ENCODE results near the gene UBTD1.

UBTD1 gene

GRCh38 chr10:97502916-97503315, 4.2 kb downstream of the UBTD1 start:
- H3K4me2 ChIP-seq (ENCODE audit: low read depth, low read length, poor library complexity, severe bottlenecking), result no peak overlapping the region
- H3K4me3 ChIP-seq (ENCODE audit: insufficient read depth, low read length, poor library complexity, severe bottlenecking), result no peak overlapping the region
- H3K27me3 ChIP-seq (ENCODE audit: low read length), result no peaks in the 10 kb centered on the region
- H4K20me1 ChIP-seq (ENCODE audit: low read depth, low read length), result no peaks in the 10 kb centered on the region
- H2AFZ ChIP-seq (ENCODE audit: low read depth, low read length, severe bottlenecking), result no peak overlapping the region
- TF ChIP-seq EZH2phosphoT487 (conservative IDR thresholded peaks at IDR 0.05; ENCODE audit: low read length) (no peak), CTCF (IDR thresholded peaks at IDR 0.05; ENCODE audit: insufficient read depth, low read length, poor library complexity, severe bottlenecking) (no peak)
- no peak overlapping the region for H3K27ac ChIP-seq (ENCODE audit: low read depth, low read length)
- peaks cover 1% of the 10 kb centered on the region; the same call in 1 of the 2 replicates for H3K79me2 ChIP-seq (ENCODE audit: insufficient read depth, low read length)
- H3K9ac ChIP-seq (ENCODE audit: low read length), result no peak overlapping the region
- H3F3A ChIP-seq (ENCODE audit: insufficient read depth), result no peaks in the 10 kb centered on the region
- H3K9me3 ChIP-seq (ENCODE audit: insufficient read depth, low read length), result no peaks in the 10 kb centered on the region
- no peaks in the 10 kb centered on the region for H3K9me2 ChIP-seq (replicated peaks; ENCODE audit: insufficient read depth, low read length)
- H3K36me3 ChIP-seq (ENCODE audit: low read length), result no peaks in the 10 kb centered on the region

GRCh38 chr10:97503406-97503805, 4.7 kb downstream of the UBTD1 start:
- Histone ChIP-seq H3K27ac (ENCODE audit: low read depth, low read length) (no peak overlapping the region), H3K4me3 (ENCODE audit: insufficient read depth, low read length, poor library complexity, severe bottlenecking) (no peak overlapping the region), H3K36me3 (ENCODE audit: low read length) (no peaks in the 10 kb centered on the region), H3K27me3 (ENCODE audit: low read length) (no peaks in the 10 kb centered on the region), H3K4me2 (ENCODE audit: low read depth, low read length, poor library complexity, severe bottlenecking) (no peak overlapping the region), H3F3A (ENCODE audit: insufficient read depth) (no peaks in the 10 kb centered on the region), H2AFZ (ENCODE audit: low read depth, low read length, severe bottlenecking) (no peak overlapping the region), H4K20me1 (ENCODE audit: low read depth, low read length) (no peaks in the 10 kb centered on the region), H3K9ac (ENCODE audit: low read length) (no peak overlapping the region), H3K9me3 (ENCODE audit: insufficient read depth, low read length) (no peaks in the 10 kb centered on the region), H3K79me2 (ENCODE audit: insufficient read depth, low read length) (no peaks in the 10 kb centered on the region), H3K9me2 (replicated peaks; ENCODE audit: insufficient read depth, low read length) (no peaks in the 10 kb centered on the region)
- no peak for TF ChIP-seq CTCF (IDR thresholded peaks at IDR 0.05; ENCODE audit: insufficient read depth, low read length, poor library complexity, severe bottlenecking)
- no peak for TF ChIP-seq EZH2phosphoT487 (conservative IDR thresholded peaks at IDR 0.05; ENCODE audit: low read length)

GRCh38 chr10:97505152-97505551, 6.4 kb downstream of the UBTD1 start:
- H4K20me1 ChIP-seq (ENCODE audit: low read depth, low read length), result no peaks in the 10 kb centered on the region
- no peaks in the 10 kb centered on the region for H3K36me3 ChIP-seq (ENCODE audit: low read length)
- H3K4me3 ChIP-seq (ENCODE audit: insufficient read depth, low read length, poor library complexity, severe bottlenecking), result no peak overlapping the region
- H3K27me3 ChIP-seq (ENCODE audit: low read length), result no peaks in the 10 kb centered on the region
- H3K4me2 ChIP-seq (ENCODE audit: low read depth, low read length, poor library complexity, severe bottlenecking), result no peak overlapping the region
- H3K27ac ChIP-seq (ENCODE audit: low read depth, low read length), result no peak overlapping the region
- no peaks in the 10 kb centered on the region for H3K9me2 ChIP-seq (replicated peaks; ENCODE audit: insufficient read depth, low read length)
- no peaks in the 10 kb centered on the region for H3F3A ChIP-seq (ENCODE audit: insufficient read depth)
- H2AFZ ChIP-seq (ENCODE audit: low read depth, low read length, severe bottlenecking), result no peak overlapping the region
- H3K9me3 ChIP-seq (ENCODE audit: insufficient read depth, low read length), result no peaks in the 10 kb centered on the region
- no peaks in the 10 kb centered on the region for H3K79me2 ChIP-seq (ENCODE audit: insufficient read depth, low read length)
- no peak for TF ChIP-seq CTCF (IDR thresholded peaks at IDR 0.05; ENCODE audit: insufficient read depth, low read length, poor library complexity, severe bottlenecking)
- TF ChIP-seq EZH2phosphoT487 (conservative IDR thresholded peaks at IDR 0.05; ENCODE audit: low read length), result no peak
- no peak overlapping the region for H3K9ac ChIP-seq (ENCODE audit: low read length)

All from SU-DHL-6 (cell line).